ENCODE results near the gene HOXD9.
A peak's percentile ranks its signal among the peaks of the same experiment; 100 is the strongest.

HOXD9 gene

DNA sequence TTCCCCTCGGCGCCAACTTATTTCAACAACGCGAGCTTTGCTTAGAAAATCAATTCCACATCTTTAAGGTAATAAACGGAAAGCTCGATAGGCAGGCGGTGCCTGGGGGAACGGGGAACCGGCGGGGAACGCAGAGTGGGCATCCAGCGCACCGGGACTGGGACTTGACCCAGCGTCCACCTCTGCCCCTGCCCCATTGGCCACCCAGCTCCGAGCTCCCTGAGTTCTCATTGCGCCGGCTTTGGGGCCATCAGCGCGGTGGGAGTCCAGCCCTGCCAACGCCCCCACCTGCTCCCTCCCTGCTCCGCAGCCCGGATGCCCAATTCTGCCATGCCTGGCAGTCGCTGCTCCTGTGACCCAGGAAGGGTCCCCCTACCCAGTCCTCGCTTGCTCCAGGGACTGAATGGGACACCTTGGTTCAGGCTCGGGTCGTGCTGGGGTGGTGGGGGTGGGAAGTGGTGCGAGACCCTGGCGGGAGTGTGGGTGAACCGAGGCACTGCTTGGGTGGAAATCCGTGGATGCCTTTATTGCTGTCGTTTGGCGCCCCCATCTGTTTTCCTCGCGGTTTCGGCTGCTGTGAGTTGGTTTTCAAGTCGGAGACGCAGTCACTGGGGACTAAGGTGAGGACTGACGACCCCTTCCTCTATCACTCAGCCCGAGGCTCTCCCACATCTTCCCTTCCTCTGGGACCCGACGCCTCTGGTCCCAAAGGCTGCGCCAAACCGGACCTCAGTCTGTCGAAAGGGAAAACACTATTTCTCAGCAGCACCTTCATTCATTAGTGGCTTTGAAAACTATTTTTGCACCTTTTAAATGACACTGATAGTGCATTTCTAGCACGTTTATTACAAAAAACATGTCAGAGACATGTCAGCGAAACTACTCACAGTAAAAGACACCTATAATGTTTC is 36.4 kb upstream of the HOXD9 start:
- DNase-seq: peak; percentile 34

DNA sequence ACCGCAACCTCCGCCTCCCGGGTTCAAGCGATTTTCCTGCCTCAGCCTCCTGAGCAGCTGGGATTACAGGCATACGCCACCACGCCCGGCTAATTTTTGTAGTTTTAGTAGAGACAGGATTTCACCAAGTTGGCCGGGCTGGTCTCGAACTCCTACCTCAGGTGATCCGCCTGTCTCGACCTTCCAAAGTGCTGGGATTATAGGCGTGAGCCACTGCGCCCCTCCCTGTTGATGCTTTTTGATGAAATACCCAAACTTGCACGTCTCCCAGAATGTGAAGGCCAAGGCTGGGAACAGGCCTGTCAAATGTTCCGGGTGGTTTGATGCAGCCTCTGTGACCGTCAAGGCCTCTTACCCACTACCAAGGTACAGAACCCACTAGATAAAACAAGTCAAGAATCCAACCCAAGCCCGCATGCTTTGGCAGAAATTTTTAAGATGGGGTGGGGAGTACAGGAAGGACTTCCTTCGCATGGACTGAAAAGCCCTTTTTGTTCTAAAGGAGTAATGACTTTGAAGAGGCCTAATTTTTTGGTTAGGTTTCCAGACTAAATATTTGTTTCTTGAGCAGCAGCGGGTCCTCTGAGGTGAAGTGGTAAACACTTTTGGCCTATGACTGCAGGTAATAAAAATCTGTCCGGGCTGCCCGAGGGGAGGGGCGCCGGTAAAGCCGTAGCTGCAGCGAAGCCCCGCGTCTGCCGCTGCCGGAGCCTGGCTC is 35.0 kb upstream of the HOXD9 start:
- DNase-seq: no peak

- peak; percentile 66 for DNase-seq
Measured at GRCh38 chr2:176088048-176088936, 34.2 kb upstream of the HOXD9 start.

DNA sequence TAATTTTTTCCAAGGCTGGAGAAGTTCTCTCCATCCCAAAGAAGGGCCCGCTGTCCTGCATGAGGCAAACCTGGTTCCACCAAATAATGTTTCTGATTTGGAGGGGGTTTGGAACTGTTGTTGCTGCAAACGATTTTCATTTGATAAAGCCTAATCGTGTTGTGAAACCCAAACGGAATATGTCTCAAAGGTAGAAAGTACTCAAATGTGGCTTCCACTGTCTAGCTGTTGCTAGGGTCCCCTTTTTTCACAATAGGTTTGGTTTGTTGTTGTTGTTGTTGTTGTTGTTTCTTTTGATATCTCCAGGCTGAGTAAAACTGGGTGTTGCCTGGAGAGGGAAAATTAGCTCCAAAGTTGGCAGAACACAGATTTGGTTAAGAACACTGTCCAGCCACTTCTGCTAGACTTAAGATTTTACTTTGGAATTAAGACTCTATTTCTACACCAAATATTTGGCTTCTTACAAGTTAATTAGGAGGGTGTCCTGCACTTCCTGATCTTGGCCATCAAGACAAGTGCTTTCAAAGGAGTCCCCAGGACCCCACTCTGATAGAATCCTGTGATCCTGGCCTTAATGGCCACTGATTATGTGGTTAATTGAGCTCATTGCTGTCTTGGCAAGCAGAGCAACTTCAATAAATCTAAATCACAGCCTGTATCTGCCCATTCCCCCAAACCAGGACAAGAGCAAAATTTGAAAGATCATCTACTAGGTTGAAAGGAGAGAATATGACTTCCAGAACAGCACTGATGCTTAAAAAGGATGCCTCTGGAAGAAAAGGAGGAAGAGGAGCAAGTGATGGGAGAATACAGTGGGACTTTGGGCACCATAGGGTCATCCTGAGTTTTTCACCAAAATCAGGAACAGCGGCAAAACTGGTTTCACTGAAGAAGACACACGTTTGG is 33.3 kb upstream of the HOXD9 start:
- no peak for DNase-seq

DNA sequence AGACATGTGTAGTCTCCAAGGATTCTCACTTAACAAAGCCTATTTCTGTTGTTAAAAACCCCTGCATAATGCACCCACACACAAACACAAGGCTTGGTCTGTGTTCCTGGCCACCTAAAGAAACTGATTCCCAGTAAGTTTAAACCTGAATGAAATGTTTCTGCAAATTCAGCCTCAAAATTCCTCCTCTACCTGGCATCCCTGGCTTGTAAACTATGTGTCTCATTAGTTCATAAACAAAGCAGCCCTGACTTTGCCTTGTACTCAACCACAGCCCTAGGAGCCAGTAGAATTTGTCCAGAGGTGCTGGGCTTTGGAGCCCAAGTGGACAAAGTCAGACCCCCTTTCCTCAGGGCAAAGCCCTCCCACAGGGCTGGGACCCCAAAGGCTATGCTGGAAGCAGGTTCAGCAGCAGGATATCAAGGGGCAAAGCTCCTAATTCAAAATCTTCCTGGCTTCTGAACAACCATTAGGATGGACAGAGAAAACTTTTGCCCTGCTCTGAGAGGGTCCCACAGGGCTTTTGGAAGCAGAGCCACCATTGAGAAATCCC is 32.6 kb upstream of the HOXD9 start:
- DNase-seq: no peak

DNA sequence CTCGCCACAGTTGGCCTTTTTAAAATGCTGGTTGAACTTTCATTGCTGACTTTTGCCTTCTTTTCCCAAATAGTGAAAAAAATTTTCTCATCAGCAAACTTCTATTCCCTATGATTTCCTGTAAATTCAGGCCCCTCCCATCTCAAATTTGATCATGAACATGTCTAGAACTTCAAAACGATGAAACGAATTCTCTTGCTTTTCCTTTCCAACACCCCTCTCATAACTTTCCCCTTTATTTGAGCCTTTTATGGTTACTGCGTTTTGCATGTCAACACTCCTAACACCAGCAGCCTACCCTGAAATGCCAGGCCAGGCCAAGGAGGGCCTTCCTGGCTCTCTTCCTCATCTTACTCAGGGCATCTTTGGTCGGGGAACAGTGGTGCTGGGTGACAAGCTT is 31.7 kb upstream of the HOXD9 start:
- DNase-seq: no peak

DNA sequence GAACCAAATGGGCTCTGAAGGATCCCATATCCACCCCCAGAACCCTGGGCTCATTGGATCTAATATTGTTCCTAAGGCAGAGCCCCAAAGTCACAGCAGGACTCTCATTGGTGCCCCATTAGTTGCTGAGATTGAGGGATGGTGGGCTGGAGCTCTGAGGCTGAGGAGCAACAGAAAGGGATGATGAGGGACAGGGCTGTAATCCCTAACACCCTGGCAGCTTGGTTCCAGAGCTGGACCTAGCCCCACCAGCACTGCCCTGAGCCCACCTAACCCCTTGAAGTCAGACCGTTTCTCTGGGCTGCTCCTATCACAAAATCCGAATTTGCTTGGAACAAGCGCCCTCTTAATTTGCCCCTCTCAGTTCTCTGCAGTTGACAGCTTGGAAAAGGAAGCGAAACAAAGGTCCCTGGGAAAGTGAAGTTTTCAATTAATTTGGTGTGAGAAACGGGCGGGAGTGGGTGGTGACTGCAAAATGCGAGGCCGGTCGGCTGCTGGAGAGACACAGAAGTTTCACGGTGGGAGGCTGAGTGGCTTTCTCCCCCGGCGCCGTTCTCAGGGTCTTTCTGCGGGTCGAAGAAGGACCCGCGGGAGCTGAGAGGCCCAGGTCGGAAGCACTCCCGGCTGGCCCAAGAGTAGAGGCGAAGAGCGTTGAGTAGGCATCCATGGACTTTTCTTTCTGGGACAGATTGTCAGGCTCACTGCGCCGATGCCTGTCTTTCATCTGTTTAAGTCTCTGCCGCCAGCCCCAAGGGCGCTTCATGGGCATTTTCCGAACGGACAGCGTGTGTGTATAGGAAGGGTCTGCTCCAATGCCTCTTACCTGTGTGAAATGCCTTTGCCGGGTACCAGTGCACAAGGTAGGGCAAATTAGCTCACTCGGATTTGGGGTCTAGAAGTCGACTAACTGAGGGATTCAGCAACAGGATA is 30.9 kb upstream of the HOXD9 start:
- DNase-seq: no peak

GRCh38 chr2:176092270-176093144 is 30.0 kb upstream of the HOXD9 start, which contains the start of gene HOXD13:
Gene HOXD13, plus strand, starts transcription at chr2:176092721. Its CDS starts 170 bp downstream, at chr2:176092891.
- DNase-seq: no peak

DNA sequence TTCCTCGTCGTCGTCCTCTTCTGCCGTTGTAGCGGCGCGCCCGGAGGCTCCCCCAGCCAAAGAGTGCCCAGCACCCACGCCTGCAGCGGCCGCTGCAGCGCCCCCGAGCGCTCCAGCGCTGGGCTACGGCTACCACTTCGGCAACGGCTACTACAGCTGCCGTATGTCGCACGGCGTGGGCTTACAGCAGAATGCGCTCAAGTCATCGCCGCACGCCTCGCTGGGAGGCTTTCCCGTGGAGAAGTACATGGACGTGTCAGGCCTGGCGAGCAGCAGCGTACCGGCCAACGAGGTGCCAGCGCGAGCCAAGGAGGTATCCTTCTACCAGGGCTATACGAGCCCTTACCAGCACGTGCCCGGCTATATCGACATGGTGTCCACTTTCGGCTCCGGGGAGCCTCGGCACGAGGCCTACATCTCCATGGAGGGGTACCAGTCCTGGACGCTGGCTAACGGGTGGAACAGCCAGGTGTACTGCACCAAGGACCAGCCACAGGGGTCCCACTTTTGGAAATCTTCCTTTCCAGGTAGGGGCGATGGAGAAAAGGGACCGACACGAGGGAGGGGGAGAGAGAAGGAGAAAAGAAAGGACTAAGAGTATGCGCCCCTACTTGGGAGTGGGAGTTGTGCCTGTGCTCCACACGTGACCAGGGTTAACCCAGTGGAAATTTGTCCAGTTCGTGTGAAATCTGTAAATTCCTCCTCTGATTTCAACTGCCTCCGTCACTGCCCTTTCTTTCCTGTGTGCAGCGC is 29.2 kb upstream of the HOXD9 start:
- no peak for DNase-seq

GRCh38 chr2:176093898-176094249 is 28.6 kb upstream of the HOXD9 start:
- DNase-seq: no peak

- no peak for DNase-seq
Measured at GRCh38 chr2:176094349-176094748, 28.2 kb upstream of the HOXD9 start.

- no peak for DNase-seq
Measured at GRCh38 chr2:176095421-176095820, 27.1 kb upstream of the HOXD9 start.

- peak; percentile 29 for DNase-seq
Measured at GRCh38 chr2:176096243-176096985, 26.1 kb upstream of the HOXD9 start.

GRCh38 chr2:176096986-176097819 is 25.3 kb upstream of the HOXD9 start:
- peak; percentile 79 for DNase-seq

DNA sequence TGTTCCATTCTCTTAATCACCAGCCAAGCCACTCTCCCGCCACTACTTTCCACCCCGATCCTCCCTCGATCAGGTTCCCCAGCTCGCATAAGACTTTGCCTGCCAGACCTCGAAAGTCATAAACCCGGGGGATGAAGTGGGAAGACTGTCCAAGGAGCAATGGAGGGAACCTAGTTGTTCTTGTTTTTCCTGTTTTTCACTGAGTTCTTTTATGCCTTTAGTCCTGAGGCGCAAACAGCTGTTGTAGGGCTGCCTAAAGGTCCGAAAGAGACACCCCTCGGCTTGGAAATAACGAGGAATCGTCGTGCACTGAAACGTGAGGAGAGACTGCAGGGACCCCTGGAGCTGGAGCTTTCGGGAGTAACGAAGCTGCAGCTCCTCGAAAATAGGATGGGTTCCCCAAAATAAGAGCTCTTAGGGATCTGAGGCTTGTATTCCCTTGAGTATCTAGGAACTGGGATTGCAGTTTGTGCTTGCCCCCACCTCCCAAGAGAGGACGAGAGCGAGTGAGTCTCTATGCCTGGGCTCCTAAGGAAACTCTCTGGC is 24.6 kb upstream of the HOXD9 start:
- DNase-seq: no peak

GRCh38 chr2:176098366-176099158 is 24.0 kb upstream of the HOXD9 start:
- no peak for DNase-seq
